COR-L47 (cell line): ENCODE data around the gene HADHB.

Source experiments
- DNase-seq: peaks from one replicate; lab custom pipeline; 2025; lab: John Stamatoyannopoulos, UW

The HADHB gene

GRCh38 chr2:26244309-26245230, at the start of gene HADHB, which contains the start of gene HADHA:
TSS of gene HADHB (plus strand) at chr2:26244939. CDS start at chr2:26254255, 9,316 bp downstream.
TSS of gene HADHA (minus strand) at chr2:26244632. CDS start at chr2:26244596, 36 bp downstream.
- peak; percentile 87 for DNase-seq

- DNase-seq, result no peak
Measured at GRCh38 chr2:26195040-26195984, 49.4 kb upstream of the HADHB start.

GRCh38 chr2:26196683-26197418, 47.9 kb upstream of the HADHB start:
- no peak for DNase-seq

GRCh38 chr2:26197516-26197915, 47.2 kb upstream of the HADHB start:
- DNase-seq, result no peak

- DNase-seq, result no peak
Measured at GRCh38 chr2:26202981-26203490, 41.7 kb upstream of the HADHB start.

- DNase-seq, result no peak
Measured at GRCh38 chr2:26203906-26204305, 40.8 kb upstream of the HADHB start.

GRCh38 chr2:26212011-26212410, 32.7 kb upstream of the HADHB start:
- DNase-seq, result no peak

GRCh38 chr2:26214759-26215158, 30.0 kb upstream of the HADHB start:
- no peak for DNase-seq

- DNase-seq, result no peak
Measured at GRCh38 chr2:26215833-26216232, 28.9 kb upstream of the HADHB start.

- no peak for DNase-seq
Measured at GRCh38 chr2:26216587-26216986, 28.2 kb upstream of the HADHB start.

GRCh38 chr2:26217720-26218119, 27.0 kb upstream of the HADHB start:
- DNase-seq, result no peak

- no peak for DNase-seq
Measured at GRCh38 chr2:26223018-26223417, 21.7 kb upstream of the HADHB start.

GRCh38 chr2:26224095-26224494, 20.6 kb upstream of the HADHB start:
- DNase-seq, result no peak

- DNase-seq, result no peak
Measured at GRCh38 chr2:26229595-26229994, 15.1 kb upstream of the HADHB start.

GRCh38 chr2:26230806-26231205, 13.9 kb upstream of the HADHB start:
- no peak for DNase-seq

- DNase-seq, result no peak
Measured at GRCh38 chr2:26235089-26235488, 9.7 kb upstream of the HADHB start.

GRCh38 chr2:26237868-26238267, 6.9 kb upstream of the HADHB start:
- no peak for DNase-seq

GRCh38 chr2:26238311-26238958, 6.3 kb upstream of the HADHB start:
- DNase-seq, result no peak

GRCh38 chr2:26241928-26242436, 2.8 kb upstream of the HADHB start:
- DNase-seq, result no peak

- DNase-seq, result no peak
Measured at GRCh38 chr2:26243470-26244308, 1.1 kb upstream of the HADHB start.
